ENCODE results near the gene ASB10. TPM values are rescaled to one million over a fixed set of nuclear protein-coding genes. Genes with fewer than 3 reads are reported as not detected.
A peak's percentile ranks its signal among the peaks of the same experiment; 100 is the strongest.

Gene ASB10
- total and polyA plus RNA-seq, 2 of the 13 experiments (the other 11 are each of a cell fraction or from before 2014, with no cell fraction given) = not detected

- TF ChIP-seq RXRA (CRISPR knock-in tag; IDR thresholded peaks at IDR 0.05) (peak; percentile 55; the same call in 1 of the 2 replicates), SOX13 (IDR thresholded peaks at IDR 0.05) (0 out of 2 replicates have a peak, but pooled peaks have one; percentile 37), SOX13 (CRISPR knock-in tag; conservative IDR thresholded peaks at IDR 0.05 in 1 of 2, IDR thresholded peaks at IDR 0.05 in 1 of 2) (no peak; a peak in 1 of 4 replicates), HINFP (CRISPR knock-in tag; IDR thresholded peaks at IDR 0.05; ENCODE audit: low read depth) (no peak), ZNF543 (CRISPR knock-in tag; IDR thresholded peaks at IDR 0.05) (peak; percentile 80; the same call in 1 of the 2 replicates), SOX5 (CRISPR knock-in tag; IDR thresholded peaks at IDR 0.05; ENCODE audit: borderline replicate concordance) (peak; percentile 50; the same call in 1 of the 2 replicates), PRPF4 (IDR thresholded peaks at IDR 0.05; ENCODE audit: low read depth, low read length, poor library complexity, severe bottlenecking) (no peak), RERE (CRISPR knock-in tag; IDR thresholded peaks at IDR 0.05; ENCODE audit: low read depth) (no peak), NFKB2 (CRISPR knock-in tag; IDR thresholded peaks at IDR 0.05; ENCODE audit: borderline replicate concordance) (no peak; the same call in 1 of the 2 replicates), ZNF451 (CRISPR knock-in tag; IDR thresholded peaks at IDR 0.05) (no peak), ADNP (CRISPR knock-in tag; IDR thresholded peaks at IDR 0.05) (no peak), ZNF276 (CRISPR knock-in tag; IDR thresholded peaks at IDR 0.05; ENCODE audit: low read depth) (no peak), ZNF639 (CRISPR knock-in tag; conservative IDR thresholded peaks at IDR 0.05) (peak; percentile 58; the same call in 1 of the 2 replicates), SMAD1 (CRISPR knock-in tag; IDR thresholded peaks at IDR 0.05; ENCODE audit: borderline replicate concordance, low read depth) (no peak), ZNF18 (CRISPR knock-in tag; IDR thresholded peaks at IDR 0.05; ENCODE audit: insufficient replicate concordance) (no peak)
Observed at GRCh38 chr7:151226875-151227782, 40.1 kb upstream of the ASB10 start, which contains the start of gene ABCF2 (continued).
